NCI-H2196 (cell line): ENCODE measurements around the gene DAB2.
"Not testable (repeated sequence)": the region's sequence is repeated elsewhere in the genome, so short reads cannot be mapped to it uniquely, and the experiment has no call there.

Source experiments
- DNase-seq: peaks from one replicate; lab custom pipeline; 2025; ENCODE audit not compliant: unreplicated experiment; lab: John Stamatoyannopoulos, UW

Gene DAB2

DNA sequence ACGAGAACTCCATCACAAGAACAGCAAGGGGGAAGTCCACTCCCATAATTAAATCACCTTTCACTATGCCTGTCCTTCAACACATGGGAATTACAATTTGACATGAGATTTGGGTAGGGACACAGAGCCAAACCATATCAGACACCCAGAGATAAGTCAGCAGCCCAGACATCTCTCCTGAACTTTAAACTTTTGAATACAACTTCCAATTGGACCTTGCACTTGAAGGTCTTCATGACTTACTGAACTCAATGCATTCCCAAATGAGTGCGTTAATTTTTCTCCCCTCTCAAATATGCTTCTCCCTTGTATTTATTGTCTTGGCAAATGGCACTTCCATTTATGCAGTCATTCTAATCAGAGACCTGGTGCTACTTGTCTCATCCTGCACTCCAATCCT, 72.6 kb downstream of the DAB2 start:
- DNase-seq, result no peak

DNA sequence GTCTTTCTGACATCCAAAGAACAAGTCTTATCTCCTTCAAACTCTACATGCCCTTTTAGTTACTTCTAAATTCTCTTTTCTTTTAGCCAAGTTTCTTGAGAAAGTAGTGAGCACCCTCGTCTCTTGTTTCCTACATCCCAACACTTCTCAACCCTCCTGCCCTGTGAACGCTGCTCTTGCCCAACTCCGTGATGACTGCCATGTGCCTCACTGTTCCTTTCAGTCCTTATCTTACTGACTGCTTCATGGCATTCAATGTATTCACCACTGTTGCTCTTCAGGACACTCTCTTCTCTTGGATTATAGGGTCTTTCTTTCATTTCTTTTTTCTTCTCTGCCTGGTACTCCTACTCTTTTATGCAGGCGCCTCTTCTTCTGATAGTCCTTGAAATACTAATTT, 75.3 kb downstream of the DAB2 start:
- no peak for DNase-seq

DNA sequence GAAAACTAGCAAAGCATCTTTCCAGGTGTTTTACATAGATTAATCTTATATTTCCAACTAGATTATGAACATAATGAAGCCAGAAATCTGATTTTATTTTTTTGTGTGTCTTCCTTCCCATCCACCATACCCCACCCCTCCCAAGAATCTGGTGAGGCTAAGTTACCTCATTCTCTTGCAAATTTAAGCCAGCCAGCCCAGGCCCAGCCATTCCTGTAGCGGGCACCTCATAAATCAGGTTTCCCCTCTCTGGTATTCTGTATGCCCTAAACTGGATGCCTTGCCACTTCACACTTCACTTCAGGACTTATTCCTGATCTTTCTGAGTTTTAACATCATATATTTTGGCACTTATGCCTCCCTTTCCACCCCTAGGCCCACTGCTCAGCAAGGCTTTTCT, 82.3 kb downstream of the DAB2 start:
- DNase-seq, result no peak

DNA sequence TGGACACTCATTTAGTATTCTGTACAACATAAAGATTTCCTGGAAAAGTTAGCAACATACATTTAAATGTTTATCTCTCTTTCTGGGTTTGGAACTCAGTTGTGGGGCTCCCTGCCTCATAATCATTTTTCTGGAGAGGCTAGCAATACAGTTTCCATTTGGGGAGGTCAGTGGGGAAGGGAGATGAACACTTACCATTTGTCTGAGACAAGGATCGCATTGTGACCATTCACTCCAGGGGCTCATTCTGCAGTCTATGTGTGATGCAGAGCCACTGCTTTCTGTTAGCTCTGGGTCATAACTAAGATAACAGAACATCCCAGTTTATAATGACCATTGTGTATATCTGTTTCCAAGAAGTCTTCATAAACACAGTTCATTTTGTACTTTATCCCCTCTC, 82.9 kb downstream of the DAB2 start:
- no peak for DNase-seq

DNA sequence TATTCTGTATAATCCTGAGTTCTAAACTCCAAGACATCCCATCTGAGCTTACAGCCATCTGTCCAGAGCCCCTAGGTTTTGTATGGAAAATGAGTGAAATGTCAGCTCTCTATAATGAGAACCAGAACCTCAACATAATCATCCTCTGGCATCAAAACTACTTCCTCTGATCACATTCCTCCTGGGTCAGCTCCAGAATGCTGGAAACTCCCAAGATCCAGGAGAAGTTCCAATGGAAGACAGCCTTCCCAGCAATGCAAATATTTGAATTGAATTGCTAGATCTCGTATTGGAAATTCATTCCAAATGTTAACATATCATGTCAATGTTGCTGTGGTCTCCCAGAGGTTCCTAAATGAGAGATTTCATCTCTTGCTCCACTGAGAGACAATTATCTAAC, 84.3 kb downstream of the DAB2 start:
- DNase-seq, result no peak

DNA sequence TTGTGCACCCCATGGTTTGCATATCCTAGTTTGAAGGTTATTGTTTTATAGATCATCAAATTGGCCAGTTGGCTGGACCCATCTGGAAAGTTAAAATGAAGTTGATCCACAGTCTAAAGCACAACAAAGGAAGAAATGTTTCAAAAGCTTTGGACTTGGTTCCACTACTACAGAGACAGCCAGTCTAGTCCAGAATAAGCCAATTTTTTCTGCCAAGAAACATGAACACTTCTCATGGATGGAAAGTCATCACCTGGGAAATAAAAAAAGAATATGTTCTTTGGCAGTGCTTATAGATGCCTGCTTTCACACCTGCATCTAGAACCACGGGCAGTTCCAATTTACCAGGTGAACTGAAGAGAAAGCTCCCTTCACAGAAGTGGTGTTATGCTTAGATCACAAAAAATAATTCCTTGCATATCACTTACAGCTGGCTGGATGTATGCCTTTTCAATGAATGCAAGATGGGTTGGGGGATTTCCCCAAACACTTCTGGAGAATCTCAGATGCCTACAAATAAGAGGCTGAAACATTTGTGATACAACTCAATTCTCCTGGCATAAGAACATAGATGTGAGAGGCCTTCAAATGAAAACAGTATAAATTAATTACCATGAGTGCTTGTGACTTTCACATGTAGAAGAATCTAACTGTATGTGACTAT, 87.4 kb downstream of the DAB2 start:
- no peak for DNase-seq

DNA sequence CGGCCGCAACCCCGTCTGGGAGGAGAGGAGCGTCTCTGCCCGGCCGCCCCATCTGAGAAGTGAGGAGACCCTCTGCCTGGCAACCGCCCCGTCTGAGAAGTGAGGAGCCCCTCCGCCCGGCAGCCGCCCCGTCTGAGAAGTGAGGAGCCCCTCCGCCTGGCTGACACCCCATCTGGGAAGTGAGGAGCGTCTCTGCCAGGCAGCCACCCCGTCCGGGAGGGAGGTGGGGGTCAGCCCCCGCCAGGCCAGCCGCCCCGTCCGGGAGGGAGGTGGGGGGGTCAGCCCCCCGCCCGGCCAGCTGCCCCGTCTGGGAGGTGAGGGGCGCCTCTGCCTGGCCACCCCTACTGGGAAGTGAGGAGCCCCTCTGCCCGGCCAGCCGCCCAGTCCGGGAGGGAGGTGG, 90.5 kb downstream of the DAB2 start:
- DNase-seq, result not testable (repeated sequence)

DNA sequence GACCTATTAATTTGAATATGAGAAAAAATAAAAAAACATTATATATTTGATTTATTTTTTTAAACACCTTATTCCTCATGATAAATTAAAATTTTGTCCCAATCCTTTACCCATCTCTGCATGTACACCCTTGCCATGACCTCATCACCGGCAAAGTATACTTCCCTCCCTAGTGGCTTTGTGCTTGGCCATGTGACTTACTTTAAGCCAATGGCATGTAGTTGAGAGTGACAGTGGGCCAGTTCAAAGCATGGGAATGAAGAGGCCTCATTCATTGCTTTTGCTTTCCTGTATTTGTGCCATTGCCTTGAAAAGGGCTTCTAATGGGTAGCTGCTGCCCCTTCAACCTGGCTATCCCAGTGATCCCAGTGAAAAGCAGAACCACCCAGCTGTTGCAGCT, 91.7 kb downstream of the DAB2 start:
- DNase-seq, result no peak

DNA sequence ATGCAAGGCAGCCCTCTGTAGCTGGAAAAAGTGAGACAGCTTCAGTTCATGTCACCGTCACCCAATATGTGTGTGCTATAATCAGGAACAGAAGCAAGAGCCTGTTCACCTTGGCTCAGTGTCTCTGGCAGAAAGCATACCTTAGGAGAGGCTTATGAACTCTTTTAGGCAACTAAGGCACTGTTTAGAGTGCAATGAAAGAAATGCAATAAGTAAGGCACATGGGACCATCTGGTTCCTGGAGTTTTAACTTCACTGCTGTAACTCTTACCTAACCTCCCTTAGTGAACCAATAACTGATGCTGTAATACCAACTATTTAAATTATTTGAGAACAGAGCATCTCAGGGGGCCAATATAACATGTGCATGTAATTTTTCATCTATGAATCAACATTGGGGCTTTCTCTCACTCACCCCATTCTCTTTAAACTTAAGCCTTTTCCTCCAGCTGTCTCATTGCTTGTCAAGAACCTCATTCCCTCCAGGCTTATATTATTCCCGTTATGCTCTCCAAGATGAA, 92.9 kb downstream of the DAB2 start:
- DNase-seq, result no peak

DNA sequence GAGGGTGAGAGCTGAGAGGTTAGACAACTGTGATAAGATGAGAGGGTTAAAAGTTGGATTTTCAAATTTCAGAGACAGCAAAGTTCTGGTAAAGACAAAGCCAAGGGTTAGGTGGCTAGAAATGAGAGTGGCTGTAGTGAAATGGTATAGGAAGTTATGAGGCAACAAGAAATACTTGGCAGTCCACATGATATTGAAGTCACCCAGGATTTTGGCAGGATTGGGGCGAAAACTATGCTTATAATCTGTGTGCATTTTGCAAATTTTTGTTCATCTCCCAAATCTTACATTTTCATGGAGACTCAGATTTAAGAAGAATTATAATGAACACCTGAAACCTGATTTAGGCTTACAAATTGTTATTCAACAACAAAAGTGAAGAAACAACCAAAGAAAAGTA, 96.0 kb downstream of the DAB2 start:
- DNase-seq, result no peak

DNA sequence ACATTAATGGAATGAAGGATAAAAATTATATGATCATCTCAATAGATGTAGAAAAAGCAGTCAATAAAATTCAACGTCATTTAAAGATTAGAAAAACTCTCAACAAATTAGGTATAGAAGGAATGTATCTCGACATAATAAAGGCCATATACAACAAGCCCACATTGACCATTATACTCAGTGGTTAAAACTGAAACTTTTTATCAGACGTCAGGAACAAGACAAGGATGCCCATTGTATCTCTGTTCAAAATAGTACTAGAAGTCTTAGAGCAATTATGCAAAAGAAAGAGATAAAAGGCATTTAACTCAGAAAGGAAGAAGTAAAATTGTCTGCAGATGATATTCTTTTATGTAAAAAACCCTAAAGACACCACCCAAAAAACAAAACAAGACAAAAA, 101.2 kb downstream of the DAB2 start:
- DNase-seq, result no peak
